AG09309 (cell line): ENCODE results near the gene CISD1.
A peak's percentile ranks its signal among the peaks of the same experiment; 100 is the strongest.

ENCODE experiments used
- DNase-seq: peaks from one replicate; pipeline ENCODE4 v3.0.0-alpha.2; 2010; ENCODE audit warnings: low read depth
- H3K4me3 ChIP-seq: 2 replicates; pipeline ENCODE4 v1.5.1; 2011; ENCODE audit warnings: mild to moderate bottlenecking, low read depth, low read length, moderate library complexity; ENCODE audit not compliant: control insufficient read depth
- TF ChIP-seq, protein P1 (sequence below): IDR thresholded peaks from 2 replicates; pipeline ENCODE4 v1.5.1; 2011; ENCODE audit warnings: mild to moderate bottlenecking, low read depth, low read length, inconsistent platforms; ENCODE audit not compliant: insufficient read depth, control insufficient read depth; ENCODE audit errors: missing control alignments

Gene CISD1

DNA sequence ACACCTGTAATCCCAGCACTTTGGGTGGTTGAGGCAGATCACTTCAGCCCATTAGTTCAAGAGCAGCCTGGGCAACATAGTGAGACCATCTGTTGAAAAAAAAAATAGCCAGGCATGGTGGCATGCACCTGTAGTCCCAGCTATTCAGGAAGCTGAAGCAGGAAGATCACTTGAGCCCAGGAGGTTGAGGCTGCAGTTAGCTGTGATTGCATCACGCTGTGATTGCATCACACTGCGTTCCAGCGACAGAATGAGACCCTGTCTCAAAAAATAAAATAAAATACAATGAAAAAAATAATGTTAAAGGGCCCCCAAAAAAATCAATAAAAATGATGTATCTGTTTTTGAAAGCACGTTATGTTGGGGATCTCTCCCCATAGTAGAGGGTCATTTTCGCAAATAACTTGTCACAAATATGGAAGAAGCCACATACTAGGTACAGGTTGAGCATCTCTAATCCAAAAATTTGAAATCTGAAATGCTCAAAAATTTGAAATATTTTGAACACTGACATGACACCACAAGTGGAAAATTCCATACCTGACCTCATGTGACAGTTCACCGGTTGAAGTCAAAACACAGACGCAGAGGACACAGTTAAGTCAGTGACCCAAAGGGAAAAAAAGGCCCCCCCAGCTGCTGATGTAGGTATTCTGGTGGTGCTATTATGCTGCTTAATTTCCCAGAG lies 9.5 kb downstream of the CISD1 start:
- no peak for DNase-seq
- TF ChIP-seq, protein P1, sequence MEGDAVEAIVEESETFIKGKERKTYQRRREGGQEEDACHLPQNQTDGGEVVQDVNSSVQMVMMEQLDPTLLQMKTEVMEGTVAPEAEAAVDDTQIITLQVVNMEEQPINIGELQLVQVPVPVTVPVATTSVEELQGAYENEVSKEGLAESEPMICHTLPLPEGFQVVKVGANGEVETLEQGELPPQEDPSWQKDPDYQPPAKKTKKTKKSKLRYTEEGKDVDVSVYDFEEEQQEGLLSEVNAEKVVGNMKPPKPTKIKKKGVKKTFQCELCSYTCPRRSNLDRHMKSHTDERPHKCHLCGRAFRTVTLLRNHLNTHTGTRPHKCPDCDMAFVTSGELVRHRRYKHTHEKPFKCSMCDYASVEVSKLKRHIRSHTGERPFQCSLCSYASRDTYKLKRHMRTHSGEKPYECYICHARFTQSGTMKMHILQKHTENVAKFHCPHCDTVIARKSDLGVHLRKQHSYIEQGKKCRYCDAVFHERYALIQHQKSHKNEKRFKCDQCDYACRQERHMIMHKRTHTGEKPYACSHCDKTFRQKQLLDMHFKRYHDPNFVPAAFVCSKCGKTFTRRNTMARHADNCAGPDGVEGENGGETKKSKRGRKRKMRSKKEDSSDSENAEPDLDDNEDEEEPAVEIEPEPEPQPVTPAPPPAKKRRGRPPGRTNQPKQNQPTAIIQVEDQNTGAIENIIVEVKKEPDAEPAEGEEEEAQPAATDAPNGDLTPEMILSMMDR, result no peak

DNA sequence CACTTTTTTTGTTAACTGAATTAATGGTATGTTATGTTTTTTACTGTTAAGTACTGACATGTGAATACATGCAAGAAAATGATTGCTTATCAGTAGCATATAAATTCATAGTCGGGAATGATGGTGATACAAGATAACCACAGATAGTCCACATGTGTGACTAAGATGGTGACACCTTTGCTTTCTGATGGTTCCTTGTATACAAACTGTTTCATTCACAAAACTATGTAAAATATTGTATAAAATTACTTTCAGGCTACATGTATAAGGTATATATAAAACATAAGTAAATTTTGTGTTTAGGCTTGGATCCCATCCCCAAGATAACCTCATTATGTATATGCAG lies 10.0 kb downstream of the CISD1 start:
- no peak for DNase-seq
- TF ChIP-seq, protein P1, result no peak

More for the DNA sequence above, 9.5 kb downstream of the CISD1 start:
- no peak overlapping the region for H3K4me3 ChIP-seq

DNA sequence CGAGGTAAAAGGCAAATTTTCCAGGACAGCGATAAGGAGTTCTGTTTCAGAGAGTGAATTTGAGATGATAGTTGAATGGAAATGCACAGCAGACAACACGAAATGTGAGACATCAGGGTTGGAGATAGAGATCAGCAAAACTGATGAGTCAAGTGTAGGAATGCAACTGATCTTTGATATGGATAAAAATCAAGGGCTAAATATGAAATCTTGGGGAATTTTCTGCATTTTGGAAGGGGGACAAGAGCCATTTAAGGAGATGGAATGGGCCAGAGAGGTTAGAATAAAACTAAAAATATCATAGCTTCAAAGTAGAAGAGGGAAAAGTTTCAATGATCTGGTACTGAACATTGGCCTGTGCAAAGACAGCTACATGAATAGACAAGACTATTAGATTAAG lies 11.5 kb downstream of the CISD1 start:
- TF ChIP-seq, protein P1, result no peak
- no peak for DNase-seq

More for the DNA sequence above, 10.0 kb downstream of the CISD1 start:
- H3K4me3 ChIP-seq, result no peak overlapping the region

DNA sequence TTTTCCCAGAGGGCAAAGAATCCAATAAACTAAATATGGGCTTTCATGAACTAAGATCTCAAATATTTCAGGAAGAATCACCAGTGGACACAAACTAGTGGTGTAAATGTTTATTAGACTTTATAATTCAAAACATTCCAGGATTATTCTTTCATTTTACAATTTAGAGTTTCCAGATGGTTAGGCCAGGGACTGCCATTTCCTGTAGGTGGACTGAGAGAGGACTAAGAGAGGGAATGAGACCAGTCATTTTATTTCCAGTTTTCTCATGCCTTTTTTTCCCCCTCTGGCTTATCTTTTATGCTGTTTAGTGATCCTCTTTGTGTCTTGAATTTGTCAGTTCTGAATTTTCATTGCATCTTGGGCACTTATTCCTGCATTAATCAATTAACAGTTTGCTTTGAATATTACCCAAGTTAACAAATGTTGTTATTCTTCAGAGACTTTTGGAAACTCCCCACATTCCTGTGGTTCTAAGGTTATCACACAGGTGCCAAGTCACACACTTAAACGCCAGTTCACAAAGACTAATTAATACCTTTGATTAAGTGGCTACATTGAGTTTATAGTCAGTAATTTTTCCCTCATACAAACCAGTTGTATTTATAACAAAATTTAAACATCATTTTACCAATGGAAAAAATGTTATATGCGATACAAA lies 12.3 kb downstream of the CISD1 start:
- DNase-seq, result no peak
- TF ChIP-seq, protein P1, result no peak

More for the DNA sequence above, 11.5 kb downstream of the CISD1 start:
- H3K4me3 ChIP-seq, result no peak overlapping the region

DNA sequence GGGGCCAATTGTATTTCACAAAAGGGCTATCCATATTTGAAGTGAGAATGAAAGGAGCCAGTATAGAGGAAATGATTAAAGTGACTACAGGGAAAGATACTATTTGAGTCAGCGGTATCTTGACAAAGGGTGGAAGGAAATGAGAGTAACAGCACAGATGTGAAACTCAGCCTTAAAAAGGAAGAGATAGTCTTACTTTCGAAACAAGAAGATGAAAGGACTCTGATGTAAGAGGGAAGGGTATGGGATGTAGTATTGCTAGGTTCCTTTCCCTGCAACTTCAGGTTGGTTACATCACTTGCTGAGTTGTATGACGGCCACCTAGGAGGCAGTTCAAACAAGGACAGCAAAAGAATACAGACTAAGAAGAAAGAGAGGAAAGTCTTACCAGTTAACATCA lies 13.7 kb downstream of the CISD1 start:
- no peak for DNase-seq
- TF ChIP-seq, protein P1, result no peak
- H3K4me3 ChIP-seq, result no peak overlapping the region

More for the DNA sequence above, 12.3 kb downstream of the CISD1 start:
- no peak overlapping the region for H3K4me3 ChIP-seq

DNA sequence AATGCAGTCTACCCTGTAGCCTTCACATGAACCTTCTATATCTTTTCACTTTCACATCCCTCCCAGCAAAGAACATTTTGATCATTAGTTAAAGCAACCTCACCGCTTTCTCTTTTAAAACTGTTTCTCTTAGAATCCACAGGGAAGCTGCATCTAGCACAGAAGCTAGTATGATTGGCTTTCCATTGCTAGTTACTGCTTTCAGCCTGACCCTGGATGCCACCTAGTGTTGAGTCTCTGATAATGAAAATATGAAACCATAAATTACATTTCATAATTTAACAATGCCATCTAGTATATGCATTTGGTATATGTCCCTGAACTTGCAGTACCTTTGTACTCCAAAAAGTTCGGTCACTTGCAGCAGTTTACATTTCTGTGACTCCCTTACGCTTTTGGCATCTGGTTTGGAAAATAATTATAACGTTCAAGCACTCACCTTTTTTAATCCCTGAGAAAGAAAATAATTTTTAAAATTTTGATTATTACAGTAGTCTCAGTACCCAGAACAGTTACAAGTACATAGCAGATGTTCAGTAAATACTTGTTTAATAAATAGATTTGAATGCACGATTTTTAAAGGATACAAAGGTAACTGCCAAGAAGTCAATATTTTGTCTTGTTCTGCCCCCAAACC lies 22.7 kb downstream of the CISD1 start:
- no peak overlapping the region for H3K4me3 ChIP-seq
- TF ChIP-seq, protein P1, result peak; percentile 75
- no peak for DNase-seq
